GM21360 (cell line): ENCODE measurements around the gene FGFBP3.
"Not testable (repeated sequence)": the region's sequence is repeated elsewhere in the genome, so short reads cannot be mapped to it uniquely, and the experiment has no call there.

Experiments
- ATAC-seq: cut with Tn5 transposase; IDR thresholded peaks from one replicate; pipeline ENCODE4 v1.9.1; 2021; ENCODE audit warnings: mild to moderate bottlenecking, moderate library complexity; ENCODE audit not compliant: unreplicated experiment

Gene FGFBP3

DNA sequence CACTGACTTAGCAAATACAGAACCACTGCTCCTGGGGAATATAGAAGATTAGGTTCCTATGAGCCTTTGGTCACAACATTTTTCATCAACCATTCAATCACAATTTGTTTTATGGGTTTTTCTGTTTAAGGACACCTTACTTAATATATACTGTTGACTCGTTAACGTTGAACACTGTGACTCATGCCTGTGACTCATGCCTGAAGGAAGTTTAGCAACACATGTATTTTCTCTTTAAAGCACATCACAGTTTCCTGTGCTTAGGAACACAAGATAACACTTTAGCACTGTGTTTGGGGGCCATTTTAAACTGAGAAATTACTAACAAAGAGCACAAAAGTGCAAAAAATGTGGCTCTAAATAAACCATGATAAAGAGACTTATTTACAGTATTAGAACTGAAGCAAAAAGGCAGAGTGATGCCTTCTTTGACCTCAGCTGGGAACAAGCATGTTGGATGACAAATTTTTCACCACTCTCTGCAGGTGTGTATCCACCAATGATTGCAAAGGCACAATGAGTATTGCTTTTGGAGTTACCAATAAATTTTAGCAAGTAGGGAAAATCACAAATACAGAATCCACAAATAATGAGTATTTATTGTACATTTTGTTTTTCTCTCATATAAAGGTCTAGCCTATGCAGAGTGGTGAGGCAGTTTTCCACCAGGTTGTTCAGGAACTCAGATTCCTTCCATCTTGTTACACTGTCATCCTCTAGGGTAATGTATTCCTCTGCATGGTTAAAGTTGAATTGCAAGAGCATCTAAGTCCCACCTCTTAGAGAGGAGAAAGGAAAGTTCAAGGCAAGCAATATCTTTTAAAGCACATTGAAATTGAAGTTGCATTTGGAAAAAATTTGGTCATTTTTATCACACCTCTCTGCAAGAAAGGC is 7.3 kb downstream of the FGFBP3 start:
- ATAC-seq: no peak

DNA sequence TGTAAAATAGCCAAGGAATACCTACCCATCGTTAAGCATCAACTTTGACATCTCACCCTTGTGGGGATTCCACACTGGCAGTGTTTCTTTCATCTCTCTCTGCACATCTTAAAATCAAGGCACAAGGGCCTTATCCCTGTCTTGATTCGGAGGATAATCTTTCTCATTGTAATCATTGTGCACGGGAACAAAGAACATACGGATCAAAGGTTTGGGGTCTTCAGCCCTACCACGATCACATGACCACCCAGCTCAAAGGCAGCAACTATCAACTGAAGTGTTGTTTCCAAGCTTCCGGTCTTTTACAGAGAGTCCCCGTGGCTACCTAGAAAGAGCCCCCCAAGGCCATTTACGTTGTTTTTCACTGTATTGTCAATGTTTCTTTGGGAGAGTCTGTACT is 11.9 kb downstream of the FGFBP3 start:
- ATAC-seq: no peak

DNA sequence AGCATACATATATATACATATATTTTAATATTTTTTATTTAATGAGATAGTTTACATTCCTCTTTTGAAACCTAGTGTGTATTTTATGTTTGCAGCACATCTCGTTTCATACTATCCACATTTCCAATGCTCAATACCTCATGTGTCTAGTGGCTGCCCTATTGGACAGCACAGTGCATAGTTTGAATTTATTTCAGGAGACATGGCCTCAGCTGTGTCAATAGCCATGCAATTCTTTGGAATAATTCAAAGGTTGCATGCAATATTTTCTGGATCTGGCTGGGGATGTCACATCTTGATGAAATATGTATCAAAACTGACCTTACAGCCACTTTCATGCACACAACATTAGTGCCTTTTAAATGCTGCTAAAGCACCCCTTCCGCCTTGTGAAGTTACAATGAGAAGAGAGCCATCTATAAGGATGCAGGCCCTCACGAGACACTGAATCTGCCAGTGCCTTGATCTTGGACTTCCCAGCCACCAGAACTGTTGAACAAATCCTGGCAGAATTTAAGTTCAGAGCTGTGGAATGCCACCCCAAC is 13.0 kb downstream of the FGFBP3 start:
- no peak for ATAC-seq

DNA sequence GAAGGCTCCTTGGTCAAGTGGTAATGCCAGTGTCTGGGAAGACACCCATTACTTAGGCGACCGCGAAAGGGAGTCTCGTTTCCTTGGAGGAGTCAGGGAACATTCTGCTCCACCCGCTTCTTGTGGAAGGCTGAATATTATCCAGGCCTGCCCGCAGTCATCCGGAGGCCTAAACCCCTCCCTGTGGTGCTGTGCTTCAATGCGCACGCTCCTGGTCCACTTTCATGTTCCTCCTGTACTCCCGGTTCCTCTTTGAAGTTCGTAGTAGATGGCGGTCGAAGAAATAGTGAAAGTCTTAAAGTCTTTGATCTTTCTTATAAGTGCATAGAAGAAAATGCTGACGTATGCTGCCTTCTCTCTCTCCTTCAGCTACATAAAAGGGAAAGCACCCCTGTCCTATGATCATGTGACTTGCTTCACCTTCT is 15.0 kb downstream of the FGFBP3 start:
- not testable (repeated sequence) for ATAC-seq

DNA sequence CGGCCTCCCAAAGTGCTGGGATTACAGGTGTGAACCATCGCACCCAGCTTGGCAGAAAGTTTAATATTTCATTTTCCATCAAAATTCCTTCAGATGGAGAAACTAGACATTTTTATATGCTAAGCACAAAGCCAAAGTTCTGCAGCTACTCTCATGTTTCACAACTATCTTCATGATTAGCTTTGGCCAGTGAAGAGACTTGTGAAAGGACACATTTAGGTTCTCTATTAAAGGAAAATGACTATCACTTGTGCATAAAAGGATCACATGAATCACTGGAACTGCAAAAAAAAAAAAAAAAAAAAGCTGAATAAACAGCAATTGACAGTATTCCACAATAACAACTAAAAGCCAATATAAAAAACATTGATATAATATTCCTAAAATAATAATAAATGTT is 16.2 kb downstream of the FGFBP3 start:
- ATAC-seq: no peak

DNA sequence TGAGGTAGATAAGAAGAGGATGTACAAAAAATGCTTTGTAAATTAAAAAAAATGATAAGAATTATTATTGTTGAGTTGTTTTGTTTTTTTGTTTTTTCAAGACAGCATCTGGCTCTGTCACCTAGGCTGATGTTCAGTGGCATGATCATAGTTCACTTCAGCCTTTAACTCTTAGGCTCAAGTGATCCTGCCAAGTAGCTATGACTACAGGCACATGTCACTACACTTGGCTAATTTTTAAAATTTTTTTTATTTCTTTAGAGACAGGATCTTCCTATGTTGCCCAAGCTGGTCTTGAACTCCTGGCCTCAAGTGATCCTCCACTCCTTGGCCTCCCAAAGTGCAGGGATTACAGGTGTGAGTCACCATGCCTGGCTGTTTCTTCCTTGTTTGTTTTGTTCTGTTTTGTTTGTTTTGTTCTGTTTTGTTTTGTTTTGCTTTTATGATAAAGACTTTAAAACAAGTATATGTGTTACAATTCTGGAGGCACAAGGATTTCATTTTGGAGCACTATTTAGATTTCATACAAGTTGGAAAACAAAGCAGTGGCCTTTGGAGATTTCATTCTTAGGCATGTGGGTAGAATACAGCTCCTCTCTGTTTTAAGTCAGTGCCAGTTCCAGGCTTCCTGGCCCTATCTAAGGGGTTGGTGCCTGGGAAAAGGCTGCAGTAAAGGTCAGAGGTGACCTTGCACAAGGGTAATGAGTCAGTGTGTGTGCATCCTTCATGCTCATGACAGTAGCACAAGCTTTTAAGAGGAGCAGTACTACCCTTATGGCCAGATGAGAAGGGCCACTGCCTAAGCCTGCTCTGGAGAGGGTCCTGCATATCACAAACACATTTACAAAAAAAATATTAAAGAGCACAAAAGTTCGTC is 17.9 kb downstream of the FGFBP3 start:
- no peak for ATAC-seq

DNA sequence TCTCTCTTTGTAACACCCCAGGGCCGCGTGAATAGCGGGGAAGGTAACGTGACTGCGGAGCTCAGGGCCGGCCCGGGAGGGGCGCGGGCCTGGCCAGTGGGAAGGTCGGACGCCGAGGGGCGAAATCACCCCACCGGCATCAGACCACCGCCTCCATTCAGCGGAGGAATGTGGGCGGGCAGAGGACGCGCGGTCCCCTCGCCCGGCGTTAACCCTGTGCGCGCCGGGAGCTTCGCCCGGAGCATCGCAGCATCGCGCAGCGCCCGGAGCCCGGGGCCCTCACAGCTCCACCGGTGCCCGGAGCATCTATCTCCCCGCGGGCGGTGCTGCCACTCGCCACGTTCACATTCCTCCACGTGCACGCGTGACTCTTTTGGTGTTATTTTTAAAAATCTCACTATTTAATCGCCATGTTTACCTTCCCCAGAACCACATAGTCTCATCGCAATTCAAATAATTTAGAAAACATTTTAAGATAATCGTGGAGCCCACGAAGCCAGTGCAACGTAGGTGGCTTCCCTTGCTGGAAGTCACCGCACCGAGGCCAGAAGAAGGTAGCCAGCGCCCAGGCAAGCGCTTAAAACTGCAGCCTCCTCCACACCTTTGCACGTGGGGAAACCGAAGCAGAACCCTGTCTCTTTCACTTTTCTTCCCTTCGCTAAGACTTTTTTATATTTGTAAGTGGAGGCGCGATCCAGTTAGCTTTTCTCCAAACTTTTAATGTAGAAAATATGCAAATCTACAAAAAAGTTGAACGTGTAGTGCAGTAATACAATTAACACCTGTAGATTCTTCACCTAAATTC is 21.8 kb downstream of the FGFBP3 start:
- no peak for ATAC-seq

DNA sequence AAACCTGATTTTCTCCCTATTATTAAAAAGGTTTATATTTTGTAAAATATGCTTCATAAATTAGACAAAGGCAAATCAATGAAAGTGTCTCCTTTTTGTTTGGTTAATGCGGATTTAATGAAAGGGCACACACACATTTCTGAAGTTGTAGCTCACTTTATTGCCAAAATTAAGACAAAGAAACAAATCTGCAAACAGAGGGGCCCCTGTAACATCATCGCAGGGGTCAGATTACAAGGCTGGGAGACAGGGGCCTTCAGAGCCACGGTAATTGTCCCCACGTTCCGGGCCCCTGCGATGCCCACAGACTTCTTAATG is 22.4 kb downstream of the FGFBP3 start:
- no peak for ATAC-seq

DNA sequence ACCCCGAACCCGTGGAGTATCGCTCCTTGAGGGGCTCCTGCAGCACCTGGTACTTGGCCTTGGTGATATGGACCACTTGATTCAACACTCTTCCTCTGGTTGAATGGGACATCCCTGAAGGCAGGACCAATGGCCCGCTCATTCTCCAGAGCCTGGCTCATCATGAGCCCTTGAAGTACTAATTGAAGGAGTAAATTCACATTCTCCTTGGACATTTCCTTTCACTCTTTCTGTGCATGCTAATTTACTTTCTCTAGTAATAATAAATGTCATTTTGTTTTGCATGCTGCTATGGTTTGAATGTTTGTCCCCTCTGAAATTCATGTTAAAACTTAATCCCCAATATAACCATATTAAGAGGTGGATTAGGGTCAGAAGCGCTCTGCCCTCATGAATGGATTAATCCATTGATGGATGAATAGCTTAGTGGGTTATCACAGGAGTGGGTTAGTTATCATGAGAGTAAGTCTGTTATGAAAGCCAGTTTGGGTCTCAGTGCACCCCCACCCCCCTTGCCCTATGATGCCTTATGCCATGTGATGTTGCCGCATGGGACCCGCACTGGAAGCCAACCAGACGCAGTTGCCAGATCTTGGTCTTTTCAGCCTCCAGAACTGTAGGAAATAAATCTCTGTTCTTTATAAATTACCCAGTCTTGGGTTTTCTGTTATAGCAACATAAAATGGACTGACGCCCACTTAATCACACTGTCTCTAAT is 23.8 kb downstream of the FGFBP3 start:
- no peak for ATAC-seq

DNA sequence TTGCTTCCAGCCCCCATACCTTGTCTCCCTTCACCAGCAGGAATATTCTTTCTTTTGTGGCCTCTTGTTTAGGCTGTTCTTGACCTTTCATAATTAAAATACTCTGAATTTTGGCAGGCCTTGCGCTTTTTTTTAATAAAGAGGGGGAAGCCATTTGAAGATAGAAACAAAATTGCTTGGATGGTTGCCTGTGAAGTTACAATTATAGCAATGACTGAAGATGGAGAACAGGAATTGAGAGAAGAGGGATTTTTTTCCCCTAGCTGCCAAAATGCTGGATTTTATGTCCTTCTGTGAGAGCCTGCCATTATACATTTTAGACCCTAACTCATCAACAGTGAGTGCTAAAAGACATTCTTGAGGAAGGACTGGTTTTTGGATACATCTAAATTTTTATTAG is 24.8 kb downstream of the FGFBP3 start:
- ATAC-seq: no peak

DNA sequence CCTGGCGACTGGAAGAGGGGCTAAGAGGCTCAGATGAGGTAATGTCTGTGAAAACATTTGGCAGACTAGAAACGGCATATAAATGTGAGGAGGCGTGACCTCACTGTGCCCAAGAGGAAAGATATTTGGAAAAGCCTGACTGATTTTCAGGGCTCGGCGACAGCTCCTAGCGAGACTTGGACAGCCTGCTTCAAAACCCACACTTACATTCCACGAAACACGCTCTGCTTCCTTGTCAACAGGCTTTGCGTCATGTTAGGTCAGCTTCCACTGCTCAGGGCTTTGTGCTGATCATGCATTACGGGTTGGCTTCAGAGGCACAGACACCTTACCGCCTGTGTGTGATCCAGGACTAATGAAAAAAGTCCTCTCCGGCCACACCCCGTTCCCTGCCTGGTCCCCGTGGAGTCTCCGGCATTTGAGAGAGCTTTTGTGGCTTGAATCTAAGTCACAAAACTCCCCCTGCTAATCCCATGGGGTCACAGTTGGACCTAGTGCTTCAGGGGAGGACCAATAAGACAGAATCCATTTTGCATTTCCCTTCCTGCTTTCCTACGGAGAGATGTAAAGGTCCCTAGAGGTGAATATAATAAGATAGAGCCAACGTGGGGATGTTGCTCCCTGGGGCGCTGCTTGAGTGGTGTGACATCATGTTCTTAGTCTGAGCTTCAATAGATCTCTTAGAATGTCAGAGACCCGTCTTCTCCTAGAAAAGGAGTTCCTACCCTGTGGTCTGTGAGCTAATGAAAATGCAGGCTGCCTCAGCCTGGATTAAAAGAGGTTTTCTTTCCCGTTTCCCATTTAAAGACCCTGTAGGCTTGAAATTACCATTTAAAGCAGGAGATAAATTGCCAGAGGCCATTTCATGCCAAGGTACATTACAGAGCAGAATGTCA is 25.5 kb downstream of the FGFBP3 start:
- ATAC-seq: no peak

DNA sequence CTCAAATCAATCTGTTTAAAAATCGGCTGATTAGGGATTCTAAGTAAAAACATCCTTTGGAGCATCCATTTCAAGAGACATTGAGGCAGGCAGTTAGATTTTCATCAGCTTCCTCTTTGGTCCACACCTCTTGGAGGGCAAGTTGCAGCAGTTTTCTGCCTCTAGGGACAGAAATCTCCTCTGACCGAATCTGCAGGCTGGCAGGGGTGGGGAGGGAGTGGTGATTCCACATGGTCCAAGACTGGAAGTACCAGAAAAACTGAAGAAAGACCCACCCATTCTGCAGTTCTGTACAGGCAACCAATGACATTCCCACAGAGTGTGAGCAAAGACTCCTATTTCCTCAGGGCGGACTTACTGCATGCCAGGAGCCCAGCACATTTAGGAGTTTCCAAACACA is 29.0 kb downstream of the FGFBP3 start:
- ATAC-seq: no peak

DNA sequence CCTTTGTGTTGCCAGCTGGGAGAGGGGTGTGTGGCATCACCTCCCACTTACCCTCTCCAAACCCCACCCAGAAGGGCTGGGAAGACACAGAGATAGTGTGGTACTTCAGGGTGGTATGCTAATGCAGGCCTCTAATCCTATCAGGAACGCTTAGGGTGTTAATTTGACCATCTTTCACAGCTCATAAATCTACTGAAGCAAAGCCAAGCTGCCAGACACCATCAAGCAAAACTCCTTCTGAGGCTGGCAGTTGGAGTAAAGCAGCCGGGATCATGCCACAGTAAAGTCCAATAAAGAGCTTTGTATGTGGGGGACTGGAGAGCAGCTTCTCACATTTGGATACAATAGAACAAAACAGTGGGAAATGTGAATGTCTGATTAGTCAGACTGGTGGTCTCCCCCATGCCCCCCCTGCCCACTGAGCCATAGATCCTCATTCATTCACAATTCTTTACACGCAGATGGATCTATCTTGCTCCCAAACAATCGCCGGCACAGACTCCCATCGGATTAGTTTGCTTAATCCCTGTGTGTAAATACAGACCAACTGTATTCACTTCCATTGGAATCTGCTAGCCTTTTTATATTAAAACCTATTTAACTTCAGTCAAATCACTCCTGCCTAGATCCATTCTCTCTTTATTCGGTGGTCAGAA is 29.6 kb downstream of the FGFBP3 start:
- no peak for ATAC-seq

DNA sequence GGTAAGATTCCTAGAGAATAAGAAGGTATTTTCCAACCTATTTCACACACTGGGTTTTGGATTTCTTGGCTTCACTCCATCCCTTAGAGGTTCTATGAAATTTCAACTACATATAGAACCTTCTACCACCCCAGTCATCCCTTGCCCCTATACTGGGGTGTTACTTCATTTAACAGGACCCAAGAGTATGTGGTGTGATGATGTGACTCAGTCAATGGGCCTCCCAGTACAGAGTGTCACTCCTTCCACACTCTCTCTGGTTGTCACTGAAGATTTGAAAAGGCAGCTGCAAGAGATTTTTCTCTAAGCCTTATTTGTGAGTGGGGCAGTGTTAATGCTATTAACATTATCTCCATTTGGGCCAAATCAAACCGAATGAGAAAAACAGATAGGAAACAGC is 33.5 kb downstream of the FGFBP3 start:
- no peak for ATAC-seq

DNA sequence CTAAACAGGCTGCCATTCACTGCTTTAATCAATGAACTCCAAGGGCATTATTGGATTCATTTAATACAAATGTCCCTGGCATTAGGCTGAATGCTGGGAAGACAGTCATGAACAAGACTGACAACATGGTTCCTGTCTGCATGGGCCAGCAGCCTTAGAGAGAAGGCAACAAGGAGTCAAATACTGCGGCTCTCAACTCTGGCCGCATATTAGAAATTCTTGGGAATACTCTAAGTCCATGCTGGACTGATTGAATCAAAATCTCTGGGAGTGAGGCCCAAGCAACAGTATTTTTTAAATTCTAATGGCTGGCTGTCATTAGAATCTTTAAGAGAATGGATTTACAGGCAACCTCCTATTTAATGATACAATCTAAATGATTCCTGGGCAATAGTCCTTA is 34.1 kb downstream of the FGFBP3 start:
- ATAC-seq: no peak

DNA sequence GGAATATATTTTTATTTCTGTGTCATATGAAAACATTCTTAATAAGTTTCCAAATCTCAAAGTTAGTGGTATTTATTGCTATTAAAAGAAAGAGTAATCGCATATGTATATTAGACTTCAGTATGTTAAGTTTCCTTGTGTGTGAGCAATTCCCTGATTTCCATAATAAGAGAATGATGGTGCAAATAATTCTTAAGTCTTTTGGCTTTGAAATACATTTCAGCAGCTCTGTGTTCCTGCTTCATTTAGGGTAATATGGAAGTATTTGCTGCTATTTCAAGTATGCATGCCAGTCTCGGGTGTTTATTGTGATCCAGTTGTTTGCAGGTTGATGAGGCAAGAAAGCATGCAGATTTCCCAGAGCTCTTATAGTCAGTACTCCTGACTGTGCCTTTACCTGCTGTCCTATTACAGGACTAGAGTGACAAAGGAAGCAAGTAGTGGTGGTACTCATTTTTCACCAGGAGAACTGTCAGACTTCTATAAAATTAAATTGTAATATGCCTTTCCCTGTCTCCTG is 43.7 kb downstream of the FGFBP3 start:
- ATAC-seq: no peak

DNA sequence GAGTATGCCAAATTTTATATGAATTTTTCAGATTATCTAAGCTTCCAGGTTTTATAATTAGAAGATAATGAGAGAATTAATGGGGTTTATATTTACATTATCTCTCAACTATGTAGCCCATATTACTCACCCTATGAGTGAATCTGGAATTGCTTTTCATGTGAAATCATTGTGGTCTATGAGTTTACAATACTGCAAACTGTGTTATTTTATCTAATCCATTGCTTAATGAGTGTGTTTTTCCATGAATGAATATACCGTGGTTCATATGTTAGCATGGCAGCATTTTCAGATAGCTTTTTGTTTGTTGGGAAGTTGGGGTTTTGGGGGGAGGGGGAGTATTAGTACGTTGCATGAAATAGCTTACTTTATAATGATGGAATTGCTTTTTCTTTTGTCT is 44.5 kb downstream of the FGFBP3 start:
- no peak for ATAC-seq

DNA sequence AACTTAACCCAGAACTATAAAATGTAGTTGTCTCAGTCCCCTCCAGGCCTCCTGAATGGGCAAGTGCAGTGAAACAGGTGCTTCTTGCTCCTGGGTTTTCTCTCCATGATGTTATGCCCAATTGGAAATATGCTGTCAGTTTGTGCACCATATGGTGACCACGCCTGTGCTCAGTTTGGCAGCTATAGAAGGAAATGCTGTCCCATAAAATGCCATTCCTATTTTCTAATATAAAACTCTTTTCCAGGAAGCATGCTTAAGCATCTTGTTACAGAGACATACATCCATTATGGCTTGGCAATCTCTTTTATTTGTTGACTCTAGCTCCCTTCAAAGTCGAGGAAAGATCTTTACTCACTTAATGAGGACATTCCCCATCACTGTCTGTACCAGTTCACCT is 45.2 kb downstream of the FGFBP3 start:
- no peak for ATAC-seq

DNA sequence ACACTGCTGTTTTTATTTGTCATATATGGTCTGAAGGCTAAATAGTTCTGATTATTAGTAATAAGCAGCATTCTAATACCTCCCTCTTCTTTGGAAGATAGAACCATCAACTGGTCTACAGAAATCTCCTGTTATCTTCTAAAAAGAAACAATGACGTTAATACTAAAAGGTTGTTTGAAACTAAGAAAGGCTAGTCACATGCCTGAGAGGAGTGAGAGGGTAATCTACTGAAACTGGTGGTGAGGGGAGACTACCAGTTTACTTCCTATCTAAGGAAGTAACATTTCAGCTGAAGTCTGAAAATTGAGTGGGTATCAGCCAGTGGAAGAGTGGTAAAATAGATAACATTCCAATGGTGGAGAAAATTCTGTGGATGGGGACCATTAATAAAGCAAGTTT is 48.4 kb downstream of the FGFBP3 start:
- ATAC-seq: no peak
